Mucosa of rectum (tissue), 2 donors: ENCODE measurements around the gene PPRC1.

Source experiments
- H3K27ac ChIP-seq, 2 donors: one replicate each; pipeline ENCODE4 v1.7.0; 2013; ENCODE audit warnings: inconsistent platforms in 2 of 2, low read depth in 2 of 2, low read length in 2 of 2
- H3K27me3 ChIP-seq, 2 donors: one replicate each; pipeline ENCODE4 v1.7.0; 2013; ENCODE audit warnings: low read length in 2 of 2; ENCODE audit not compliant: control insufficient read depth in 2 of 2, insufficient read depth in 2 of 2
- H3K36me3 ChIP-seq, 2 donors: one replicate each; pipeline ENCODE4 v1.7.0; 2013; ENCODE audit warnings: low read length in 2 of 2; ENCODE audit not compliant: control insufficient read depth in 2 of 2, insufficient read depth in 2 of 2
- H3K4me1 ChIP-seq, 2 donors: one replicate each; pipeline ENCODE4 v1.7.0; 2013; ENCODE audit warnings: low read length in 2 of 2, mild to moderate bottlenecking in 1 of 2; ENCODE audit not compliant: control insufficient read depth in 2 of 2, insufficient read depth in 2 of 2
- H3K4me3 ChIP-seq, 2 donors: one replicate each; pipeline ENCODE4 v1.7.0; 2013; ENCODE audit warnings: low read length in 2 of 2
- H3K9ac ChIP-seq, 2 donors: one replicate each; pipeline ENCODE4 v1.7.0; 2013; ENCODE audit warnings: low read length in 2 of 2, low read depth in 1 of 2, mild to moderate bottlenecking in 1 of 2
- H3K9me3 ChIP-seq, 2 donors: one replicate each; pipeline ENCODE4 v1.7.0; 2013; ENCODE audit warnings: low read length in 2 of 2; ENCODE audit not compliant: control insufficient read depth in 2 of 2
- donor health status: healthy.
- donor health status: Normal muscosa, but diverticular disease.

The PPRC1 gene

GRCh38 chr10:102159051-102159597 lies 26.3 kb downstream of the PPRC1 start:
- no peaks in the 10 kb centered on the region for H3K4me1 ChIP-seq
- no peaks in the 10 kb centered on the region for H3K9me3 ChIP-seq
- peaks cover 63 to 68% of the 10 kb centered on the region in 2 donors for H3K36me3 ChIP-seq
- H3K27ac ChIP-seq, result no peak overlapping the region
- no peak overlapping the region for H3K9ac ChIP-seq
- no peak overlapping the region for H3K4me3 ChIP-seq
- H3K27me3 ChIP-seq, result no peaks in the 10 kb centered on the region

GRCh38 chr10:102159831-102160230 lies 27.0 kb downstream of the PPRC1 start:
- no peaks in the 10 kb centered on the region for H3K4me1 ChIP-seq
- H3K27me3 ChIP-seq, result no peaks in the 10 kb centered on the region
- H3K4me3 ChIP-seq, result no peak overlapping the region
- H3K27ac ChIP-seq, result no peak overlapping the region
- no peaks in the 10 kb centered on the region for H3K9me3 ChIP-seq
- H3K9ac ChIP-seq, result no peak overlapping the region
- peaks cover 63 to 65% of the 10 kb centered on the region in 2 donors for H3K36me3 ChIP-seq

- H3K27me3 ChIP-seq, result no peaks in the 10 kb centered on the region
- H3K27ac ChIP-seq, result no peak overlapping the region
- no peak overlapping the region for H3K9ac ChIP-seq
- peaks cover 48 to 49% of the 10 kb centered on the region in 2 donors for H3K36me3 ChIP-seq
- H3K4me3 ChIP-seq, result no peak overlapping the region
- H3K4me1 ChIP-seq, result no peaks in the 10 kb centered on the region
- H3K9me3 ChIP-seq, result no peaks in the 10 kb centered on the region
Measured at GRCh38 chr10:102163342-102163989, 30.6 kb downstream of the PPRC1 start.

DNA sequence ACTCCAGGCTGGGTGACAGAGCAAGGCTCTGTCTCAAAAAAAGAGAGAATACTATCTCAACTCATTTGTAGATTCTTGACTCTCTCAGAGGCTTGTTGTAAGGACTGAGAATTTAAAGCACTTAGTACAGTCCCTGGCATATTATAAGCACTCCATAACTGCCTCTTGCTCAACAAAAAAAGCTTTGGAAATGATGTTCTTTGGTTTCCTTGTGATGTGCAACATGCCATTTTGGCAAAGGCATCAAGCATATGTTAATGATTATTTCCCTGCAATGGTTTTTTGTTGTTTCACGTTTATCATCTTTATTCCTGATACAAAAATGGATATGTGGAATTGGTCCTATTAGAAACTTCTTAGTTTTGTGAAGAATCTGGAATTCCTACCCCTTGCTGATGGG lies 35.0 kb downstream of the PPRC1 start:
- peaks cover 5 to 8% of the 10 kb centered on the region in 2 donors for H3K36me3 ChIP-seq
- no peak overlapping the region for H3K4me3 ChIP-seq
- H3K9ac ChIP-seq, result no peak overlapping the region
- peaks cover 0 to 2% of the 10 kb centered on the region in 2 donors for H3K4me1 ChIP-seq
- H3K27me3 ChIP-seq, result no peaks in the 10 kb centered on the region
- H3K9me3 ChIP-seq, result no peaks in the 10 kb centered on the region
- no peak overlapping the region for H3K27ac ChIP-seq

DNA sequence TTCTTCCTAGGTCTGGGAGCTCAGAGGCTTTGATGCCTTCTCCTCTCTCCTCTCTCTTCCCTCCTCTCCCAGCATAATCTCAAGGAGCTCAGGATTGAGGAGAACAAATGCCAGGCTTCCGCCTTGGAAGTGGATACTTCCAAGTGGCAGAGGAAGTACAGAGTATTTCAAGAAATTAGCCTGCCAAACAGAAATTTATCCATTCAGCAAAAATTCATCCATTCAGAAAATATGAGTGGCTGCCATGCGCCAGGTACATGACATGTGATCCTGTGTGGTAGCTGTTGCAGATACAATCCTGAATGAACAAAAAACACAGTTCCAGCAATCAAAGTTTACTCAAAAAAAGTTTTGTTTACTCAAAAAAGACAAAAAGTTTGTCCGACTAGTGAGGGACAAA lies 37.8 kb downstream of the PPRC1 start:
- peaks cover 0 to 2% of the 10 kb centered on the region in 2 donors for H3K4me1 ChIP-seq
- no peaks in the 10 kb centered on the region for H3K36me3 ChIP-seq
- H3K27me3 ChIP-seq, result no peaks in the 10 kb centered on the region
- no peak overlapping the region for H3K9ac ChIP-seq
- no peak overlapping the region for H3K27ac ChIP-seq
- H3K4me3 ChIP-seq, result no peak overlapping the region
- no peaks in the 10 kb centered on the region for H3K9me3 ChIP-seq

GRCh38 chr10:102172288-102172687 lies 39.4 kb downstream of the PPRC1 start:
- H3K9me3 ChIP-seq, result no peaks in the 10 kb centered on the region
- no peaks in the 10 kb centered on the region for H3K36me3 ChIP-seq
- no peaks in the 10 kb centered on the region for H3K27me3 ChIP-seq
- H3K27ac ChIP-seq, result no peak overlapping the region
- no peak overlapping the region for H3K4me3 ChIP-seq
- H3K9ac ChIP-seq, result no peak overlapping the region
- H3K4me1 ChIP-seq, result peaks cover 0 to 2% of the 10 kb centered on the region in 2 donors

DNA sequence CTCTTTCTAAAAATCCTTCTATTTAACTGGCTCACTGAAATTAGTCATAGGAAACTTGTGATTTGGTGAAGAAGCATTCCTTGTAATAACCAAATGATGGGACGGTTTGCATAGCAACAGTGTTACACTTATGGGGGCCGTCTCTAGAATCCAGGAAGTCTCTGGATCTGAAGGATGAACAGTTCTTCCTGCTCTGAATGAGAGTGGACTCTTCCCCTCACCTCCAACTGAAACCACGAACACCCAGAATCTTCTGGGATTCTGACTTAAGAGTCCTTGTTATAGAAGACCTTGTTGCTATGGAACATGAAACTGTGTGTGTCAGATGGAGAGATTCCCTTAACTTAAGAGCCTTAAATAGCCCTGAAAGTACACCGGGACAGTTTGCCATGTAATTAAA lies 42.6 kb downstream of the PPRC1 start:
- no peaks in the 10 kb centered on the region for H3K9me3 ChIP-seq
- H3K9ac ChIP-seq, result no peak overlapping the region
- H3K4me3 ChIP-seq, result no peak overlapping the region
- no peaks in the 10 kb centered on the region for H3K27me3 ChIP-seq
- H3K4me1 ChIP-seq, result no peaks in the 10 kb centered on the region
- H3K36me3 ChIP-seq, result no peaks in the 10 kb centered on the region
- H3K27ac ChIP-seq, result no peak overlapping the region

DNA sequence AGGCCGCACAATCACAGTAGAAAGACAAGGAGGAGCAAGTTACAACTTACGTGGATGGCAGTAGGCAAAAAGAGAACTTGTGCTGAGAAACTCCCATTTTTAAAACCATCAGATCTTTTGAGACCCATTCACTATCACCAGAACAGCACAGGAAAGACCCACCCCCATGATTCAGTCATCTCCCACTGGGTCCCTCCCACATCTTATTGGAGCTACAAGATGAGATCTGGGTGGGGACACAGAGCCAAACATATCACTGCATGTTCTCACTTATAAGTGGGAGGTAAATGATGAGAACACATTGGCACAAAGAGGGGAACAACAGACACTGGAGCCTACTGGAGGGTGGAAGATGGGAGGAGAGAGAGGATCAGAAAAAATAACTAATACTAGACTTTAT lies 51.8 kb downstream of the PPRC1 start:
- no peaks in the 10 kb centered on the region for H3K9me3 ChIP-seq
- H3K9ac ChIP-seq, result no peak overlapping the region
- no peak overlapping the region for H3K4me3 ChIP-seq
- peaks cover 0 to 7% of the 10 kb centered on the region in 2 donors for H3K4me1 ChIP-seq
- H3K27me3 ChIP-seq, result no peaks in the 10 kb centered on the region
- no peaks in the 10 kb centered on the region for H3K36me3 ChIP-seq
- no peak overlapping the region for H3K27ac ChIP-seq

DNA sequence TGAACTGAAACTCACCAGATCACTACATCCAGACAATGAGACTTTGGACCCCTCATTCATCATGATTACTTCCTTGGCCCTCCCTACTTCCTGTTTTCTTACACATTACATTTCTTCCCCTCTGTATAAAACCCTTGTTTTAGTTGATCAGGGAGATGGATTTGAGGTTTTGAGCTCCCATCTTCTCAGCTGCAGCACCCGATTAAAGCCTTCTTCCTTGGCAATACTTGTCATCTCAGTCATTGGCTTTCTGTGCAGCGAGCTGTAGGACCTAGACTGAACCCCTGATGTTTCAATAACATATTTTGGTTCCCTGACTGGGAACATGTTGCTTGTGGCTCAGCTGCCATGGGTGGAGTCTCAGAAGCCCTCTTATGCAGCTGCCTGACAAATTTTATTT lies 52.4 kb downstream of the PPRC1 start:
- no peaks in the 10 kb centered on the region for H3K9me3 ChIP-seq
- no peaks in the 10 kb centered on the region for H3K27me3 ChIP-seq
- no peak overlapping the region for H3K27ac ChIP-seq
- no peaks in the 10 kb centered on the region for H3K36me3 ChIP-seq
- no peak overlapping the region for H3K9ac ChIP-seq
- peaks cover 0 to 7% of the 10 kb centered on the region in 2 donors for H3K4me1 ChIP-seq
- H3K4me3 ChIP-seq, result no peak overlapping the region

DNA sequence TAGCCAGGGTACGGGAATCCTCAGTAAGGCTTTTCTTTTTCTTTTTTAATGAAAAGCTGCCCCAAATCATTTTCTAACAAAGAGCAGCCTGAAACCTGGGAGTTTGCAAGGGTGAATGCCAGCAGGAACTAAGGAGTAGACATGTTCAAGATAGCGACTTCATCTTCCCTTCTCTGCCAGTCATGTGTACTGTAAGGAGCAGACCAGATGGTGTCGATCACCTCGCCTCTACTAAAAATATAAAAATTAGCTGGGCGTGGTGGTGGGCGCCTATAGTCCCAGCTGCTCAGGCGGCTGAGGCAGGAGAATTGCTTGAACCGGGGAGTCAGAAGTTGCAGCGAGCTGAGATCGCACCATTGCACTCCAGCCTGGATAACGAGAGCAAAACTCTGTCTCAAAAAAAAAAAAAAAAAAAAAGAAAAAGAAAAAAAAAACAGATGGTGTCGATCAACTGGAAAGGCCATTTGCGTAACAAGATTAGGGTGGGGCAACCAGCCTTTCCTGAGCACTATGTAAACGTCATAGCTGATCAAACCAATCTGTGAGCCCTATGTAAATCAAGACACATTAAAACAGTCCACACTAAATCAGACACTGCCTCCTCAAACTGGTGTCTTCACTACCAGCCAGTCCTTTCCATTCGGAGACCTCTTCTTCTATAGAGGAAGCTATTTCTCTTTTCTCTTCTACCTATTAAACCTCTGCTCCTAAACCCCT lies 53.1 kb downstream of the PPRC1 start:
- peaks cover 0 to 7% of the 10 kb centered on the region in 2 donors for H3K4me1 ChIP-seq
- H3K9me3 ChIP-seq, result no peaks in the 10 kb centered on the region
- peak overlapping the region in 1 of 2 donors; percentile 24 for H3K27ac ChIP-seq
- H3K4me3 ChIP-seq, result peak overlapping the region in 1 of 2 donors; percentile 26
- no peaks in the 10 kb centered on the region for H3K27me3 ChIP-seq
- no peaks in the 10 kb centered on the region for H3K36me3 ChIP-seq
- H3K9ac ChIP-seq, result no peak overlapping the region
